SK-N-SH (cell line): ENCODE measurements around the gene RYR3. TPM values are rescaled to one million over a fixed set of nuclear protein-coding genes. Genes with fewer than 3 reads are reported as not detected.
"Not testable (repeated sequence)": the region's sequence is repeated elsewhere in the genome, so short reads cannot be mapped to it uniquely, and the experiment has no call there.

ENCODE experiments used
- CTCF ChIA-PET: fragments of 300-600, 350-600 bp; formaldehyde crosslinking; extraction: SDS; loops from one replicate; lab custom pipeline; 2021; lab: Yijun Ruan, JAX
- POLR2A ChIA-PET: fragments of 350-600 bp; sonication (Branson Sonifier 250); formaldehyde crosslinking; extraction: SDS; loops from one replicate; lab custom pipeline; 2020; ENCODE audit warnings: antibody characterized with exemption, inconsistent platforms; lab: Yijun Ruan, JAX
- DNase-seq: peaks from one replicate; pipeline ENCODE4 v3.0.0; 2012
- H2AFZ ChIP-seq: fragments of 200-600 bp; sonication (generic); 2 replicates; pipeline ENCODE4 v1.8.1; 2016; ENCODE audit warnings: antibody characterized with exemption, mild to moderate bottlenecking, low read depth
- H3F3A ChIP-seq: fragments of 200-600 bp; sonication (generic); replicated peaks from 2 replicates; pipeline ENCODE3; 2016; ENCODE audit warnings: antibody characterized with exemption, mild to moderate bottlenecking; ENCODE audit not compliant: insufficient read depth
- H3K27ac ChIP-seq, 2 experiments: fragments of 200-500 bp in 1 of 2; fragments of 200-600 bp in 1 of 2; sonication (Bioruptor generic) in 1 of 2; sonication (generic), shearing (Covaris generic) in 1 of 2; 2 replicates each; pipeline versions ENCODE4 v1.5.1 to v1.6.1; 2014 to 2016; ENCODE audit warnings: low read depth in 2 of 2, inconsistent platforms in 1 of 2, low read length in 1 of 2, mild to moderate bottlenecking in 1 of 2, mixed read lengths in 1 of 2
- H3K27me3 ChIP-seq: fragments of 200-600 bp; sonication (generic), shearing (Covaris generic); 2 replicates; pipeline ENCODE4 v1.6.1; 2016; ENCODE audit warnings: mixed run types; ENCODE audit not compliant: insufficient read depth
- H3K36me3 ChIP-seq, 2 experiments: fragments of 200-500 bp in 1 of 2; fragments of 200-600 bp in 1 of 2; sonication (Bioruptor generic) in 1 of 2; sonication (generic) in 1 of 2; replicated peaks in 1 of 2; 2 replicates each; pipeline versions ENCODE3 to v1.5.1; 2014 to 2016; ENCODE audit warnings: low read length in 1 of 2, mild to moderate bottlenecking in 1 of 2; ENCODE audit not compliant: insufficient read depth in 2 of 2, control insufficient read depth in 1 of 2
- H3K4me1 ChIP-seq, 2 experiments: fragments of 200-500 bp in 1 of 2; fragments of 200-600 bp in 1 of 2; sonication (Bioruptor generic) in 1 of 2; sonication (generic), shearing (Covaris generic) in 1 of 2; 2 replicates each; pipeline versions ENCODE4 v1.5.1 to v1.6.1; 2014 to 2016; ENCODE audit warnings: low read depth in 1 of 2, low read length in 1 of 2, mixed run types in 1 of 2; ENCODE audit not compliant: insufficient read depth in 2 of 2, control insufficient read depth in 1 of 2
- H3K4me2 ChIP-seq: fragments of 200-600 bp; sonication (generic), shearing (Covaris generic); 2 replicates; pipeline ENCODE4 v1.6.1; 2017; ENCODE audit warnings: mixed run types
- H3K4me3 ChIP-seq, 2 experiments: fragments of 200-500 bp in 1 of 2; fragments of 200-600 bp in 1 of 2; sonication (Bioruptor generic) in 1 of 2; sonication (generic), shearing (Covaris generic) in 1 of 2; 2 replicates each; pipeline versions ENCODE4 v1.5.1 to v1.8.1; 2014 to 2016; ENCODE audit warnings: low read depth in 2 of 2, inconsistent platforms in 1 of 2, low read length in 1 of 2, mild to moderate bottlenecking in 1 of 2, mixed read lengths in 1 of 2, moderate library complexity in 1 of 2
- H3K79me2 ChIP-seq: fragments of 200-600 bp; sonication (generic); 2 replicates; pipeline ENCODE4 v1.8.1; 2017; ENCODE audit warnings: mild to moderate bottlenecking; ENCODE audit not compliant: insufficient read depth
- H3K9ac ChIP-seq: fragments of 200-600 bp; sonication (generic); 2 replicates; pipeline ENCODE4 v1.6.1; 2017; ENCODE audit warnings: mixed run types
- H3K9me2 ChIP-seq: fragments of 200-600 bp; sonication (generic); 2 replicates; pipeline ENCODE4 v1.6.1; 2017; ENCODE audit warnings: mixed run types
- H3K9me3 ChIP-seq: fragments of 200-600 bp; sonication (generic); 2 replicates; pipeline ENCODE4 v1.6.1; 2017; ENCODE audit warnings: mixed run types, mild to moderate bottlenecking, moderate library complexity
- H4K20me1 ChIP-seq: fragments of 200-600 bp; sonication (generic); 2 replicates; pipeline ENCODE4 v1.6.1; 2017; ENCODE audit warnings: mild to moderate bottlenecking, mixed run types; ENCODE audit not compliant: insufficient read depth
- CHD2 ChIP-seq: fragments of 150-350 bp; IDR thresholded peaks from 2 replicates; pipeline ENCODE4 v1.6.1; 2018; ENCODE audit warnings: low read length; ENCODE audit not compliant: partially characterized antibody
- EZH2phosphoT487 ChIP-seq: fragments of 200-600 bp; sonication (generic); IDR thresholded peaks from 2 replicates; pipeline ENCODE4 v1.6.1; 2017; ENCODE audit warnings: low read depth, mixed run types, mild to moderate bottlenecking, antibody characterized with exemption, moderate library complexity, borderline replicate concordance
- FOSL2 ChIP-seq: IDR thresholded peaks from 2 replicates; pipeline ENCODE4 v1.4.0; 2012; ENCODE audit warnings: low read depth, mild to moderate bottlenecking, moderate library complexity, borderline replicate concordance
- FOXJ3 ChIP-seq: sonication (generic); formaldehyde crosslinking; IDR thresholded peaks from 2 replicates; pipeline ENCODE4 v1.5.1; 2020; ENCODE audit warnings: mild to moderate bottlenecking, missing genetic modification reagents
- GABPA ChIP-seq: IDR thresholded peaks from 2 replicates; pipeline ENCODE4 v1.4.0; 2012; ENCODE audit warnings: low read depth, mild to moderate bottlenecking
- GATA2 ChIP-seq: sonication (generic); formaldehyde crosslinking; IDR thresholded peaks from 2 replicates; pipeline ENCODE4 v1.5.0; 2020; ENCODE audit warnings: mild to moderate bottlenecking, missing genetic modification reagents
- IRF3 ChIP-seq: fragments of 150-350 bp; IDR thresholded peaks from 2 replicates; pipeline ENCODE4 v1.6.1; 2016; ENCODE audit warnings: mild to moderate bottlenecking, low read depth, low read length
- JUND ChIP-seq: IDR thresholded peaks from 2 replicates; pipeline ENCODE4 v1.4.0; 2012
- PBX3 ChIP-seq: IDR thresholded peaks from 2 replicates; pipeline ENCODE4; 2012
- POLR2AphosphoS5 ChIP-seq: IDR thresholded peaks from 2 replicates; pipeline ENCODE4 v1.6.1; 2012; ENCODE audit warnings: low read depth, low read length
- RCOR1 ChIP-seq: fragments of 150-350 bp; IDR thresholded peaks from 2 replicates; pipeline ENCODE4 v1.6.1; 2017; ENCODE audit warnings: antibody characterized with exemption, low read length
- SMC3 ChIP-seq: IDR thresholded peaks from 2 replicates; pipeline ENCODE4 v1.6.1; 2012; ENCODE audit warnings: low read depth, low read length, improper control_type of control experiment
- TAF1 ChIP-seq: IDR thresholded peaks from 2 replicates; pipeline ENCODE4 v1.6.1; 2012; ENCODE audit warnings: low read depth, mild to moderate bottlenecking, low read length, moderate library complexity, borderline replicate concordance
- TCF12 ChIP-seq: IDR thresholded peaks from 2 replicates; pipeline ENCODE4 v1.4.0; 2012
- TEAD4 ChIP-seq: IDR thresholded peaks from 2 replicates; pipeline ENCODE4 v1.4.0; 2012; ENCODE audit warnings: mild to moderate bottlenecking, borderline replicate concordance; ENCODE audit not compliant: insufficient read depth
- ZBTB33 ChIP-seq: IDR thresholded peaks from 2 replicates; pipeline ENCODE4 v1.4.0; 2012; ENCODE audit warnings: low read depth, borderline replicate concordance
- WGBS: methylation state at CpG from one replicate; pipeline ENCODE4 v1.1.6; 2017; ENCODE audit warnings: low lambda C conversion rate; 5-methylcytosine and 5-hydroxymethylcytosine counted together
- polyA plus RNA-seq, 3 experiments: library from polyadenylated mRNA; depleted of rRNA; stranded (reverse); fragments of >200 nt; gene quantifications; 2 replicates each; pipeline ENCODE4 v1.2.3, GENCODE V29; 2012

The RYR3 gene
- polyA plus RNA-seq, 1 of the 3 experiments (the other 2 are of a cell fraction) = 0.02 TPM

GRCh38 chr15:33587773-33588172, 277.0 kb downstream of the RYR3 start (continued):
- TF ChIP-seq CHD2 (no peak), JUND (no peak), TAF1 (no peak)

- TF ChIP-seq GABPA (no peak), RCOR1 (no peak)
- TF ChIP-seq, all 33 proteins: peak for 0
- WGBS = 62% methylated on average over 5 of the region's 5 CpGs
- Histone ChIP-seq H3K4me1 (no peaks in the 10 kb centered on the region), H3K4me2 (no peak overlapping the region), H3K27ac (no peak overlapping the region), H2AFZ (no peak overlapping the region), H3K36me3 (no peaks in the 10 kb centered on the region), H3K79me2 (no peaks in the 10 kb centered on the region), H3K9me2 (no peaks in the 10 kb centered on the region; the same call in 1 of the 2 replicates), H3K27me3 (no peaks in the 10 kb centered on the region), H3F3A (no peaks in the 10 kb centered on the region), H4K20me1 (no peaks in the 10 kb centered on the region), H3K9ac (no peak overlapping the region), H3K4me3 (no peak overlapping the region), H3K9me3 (no peaks in the 10 kb centered on the region)
- ChIA-PET POLR2A (no interaction called here), CTCF (no interaction called here)
- no peak for DNase-seq
Measured at GRCh38 chr15:33592864-33593263, 282.1 kb downstream of the RYR3 start.

- H3K36me3 ChIP-seq, POLR2A ChIA-PET: not testable (repeated sequence)
Measured at GRCh38 chr15:33598382-33598781, 287.6 kb downstream of the RYR3 start.

GRCh38 chr15:33600212-33600611, 289.4 kb downstream of the RYR3 start:
- Histone ChIP-seq H3K27ac (no peak overlapping the region), H3K36me3 (no peaks in the 10 kb centered on the region), H3K9me3 (no peaks in the 10 kb centered on the region), H3K9ac (no peak overlapping the region), H3F3A (no peaks in the 10 kb centered on the region), H3K4me1 (no peaks in the 10 kb centered on the region), H3K27me3 (no peaks in the 10 kb centered on the region; the same call in 1 of the 2 replicates), H3K79me2 (no peaks in the 10 kb centered on the region), H4K20me1 (no peaks in the 10 kb centered on the region), H3K4me3 (no peak overlapping the region), H3K4me2 (no peak overlapping the region), H2AFZ (no peak overlapping the region), H3K9me2 (no peaks in the 10 kb centered on the region; the same call in 1 of the 2 replicates)
- WGBS = 70% methylated on average over 7 of the region's 7 CpGs
- POLR2A ChIA-PET = no interaction called here
- no peak for TF ChIP-seq TEAD4
- TF ChIP-seq GABPA = no peak
- no peak for TF ChIP-seq TCF12
- no peak for TF ChIP-seq EZH2phosphoT487
- TF ChIP-seq GATA2 (CRISPR knock-in tag) = no peak
- TF ChIP-seq SMC3 = no peak
- no peak for TF ChIP-seq PBX3
- TF ChIP-seq IRF3 = no peak
- TF ChIP-seq FOSL2 = no peak
- TF ChIP-seq POLR2AphosphoS5 = no peak
- no peak for TF ChIP-seq FOXJ3
- TF ChIP-seq ZBTB33 = no peak
- CTCF ChIA-PET = no interaction called here
- DNase-seq = no peak

More at GRCh38 chr15:33598382-33598781, 287.6 kb downstream of the RYR3 start:
- not testable (repeated sequence) for H3K4me2 ChIP-seq, H3K4me3 ChIP-seq, H3K27ac ChIP-seq, H3K9ac ChIP-seq, H2AFZ ChIP-seq, H3K4me1 ChIP-seq, H3K9me2 ChIP-seq, H4K20me1 ChIP-seq, H3K79me2 ChIP-seq, H3K9me3 ChIP-seq, H3K27me3 ChIP-seq, H3F3A ChIP-seq, DNase-seq
- CTCF ChIA-PET = interaction anchor here (1.5 kb wide), 1 partner anchor 11 kb away, joined by 4 read pairs; no protein-coding TSS in a partner anchor
- 63% methylated on average over 4 of the region's 4 CpGs for WGBS
